ENCODE results near the gene EEA1.
"Not testable (repeated sequence)": the region's sequence is repeated elsewhere in the genome, so short reads cannot be mapped to it uniquely, and the experiment has no call there.

The EEA1 gene

GRCh38 chr12:92821142-92821541 is 108.0 kb downstream of the EEA1 start:
- no peak overlapping the region for H3K4me3 ChIP-seq (ENCODE audit: low read depth, low read length)
- no peak for TF ChIP-seq CTCF (IDR thresholded peaks at IDR 0.05; ENCODE audit: low read depth, low read length)

GRCh38 chr12:92814584-92814983 is 114.5 kb downstream of the EEA1 start:
- TF ChIP-seq CTCF (IDR thresholded peaks at IDR 0.05; ENCODE audit: low read depth, low read length), result no peak
- no peak overlapping the region for H3K4me3 ChIP-seq (ENCODE audit: low read depth, low read length)

GRCh38 chr12:92810370-92810769 is 118.7 kb downstream of the EEA1 start:
- no peak for TF ChIP-seq CTCF (IDR thresholded peaks at IDR 0.05; ENCODE audit: low read depth, low read length)
- no peak overlapping the region for H3K4me3 ChIP-seq (ENCODE audit: low read depth, low read length)

GRCh38 chr12:92803903-92804302 is 125.2 kb downstream of the EEA1 start:
- TF ChIP-seq CTCF (IDR thresholded peaks at IDR 0.05; ENCODE audit: low read depth, low read length), result no peak
- no peak overlapping the region for H3K4me3 ChIP-seq (ENCODE audit: low read depth, low read length)

GRCh38 chr12:92802906-92803305 is 126.2 kb downstream of the EEA1 start:
- TF ChIP-seq CTCF (IDR thresholded peaks at IDR 0.05; ENCODE audit: low read depth, low read length), result no peak
- no peak overlapping the region for H3K4me3 ChIP-seq (ENCODE audit: low read depth, low read length)

GRCh38 chr12:92796650-92797049 is 132.4 kb downstream of the EEA1 start:
- TF ChIP-seq CTCF (IDR thresholded peaks at IDR 0.05; ENCODE audit: low read depth, low read length), result no peak
- no peak overlapping the region for H3K4me3 ChIP-seq (ENCODE audit: low read depth, low read length)

- TF ChIP-seq CTCF (IDR thresholded peaks at IDR 0.05; ENCODE audit: low read depth, low read length), result no peak
- H3K4me3 ChIP-seq (ENCODE audit: low read depth, low read length), result no peak overlapping the region
Observed at GRCh38 chr12:92794814-92795213, 134.3 kb downstream of the EEA1 start.

- H3K4me3 ChIP-seq (ENCODE audit: low read depth, low read length), result not testable (repeated sequence)
Observed at GRCh38 chr12:92794356-92794755, 134.7 kb downstream of the EEA1 start.
